Vagina (tissue), 2 donors: ENCODE measurements around the gene AFAP1. TPM values are rescaled to one million over a fixed set of nuclear protein-coding genes. Genes with fewer than 3 reads are reported as not detected.

Experiments
- DNase-seq, 2 donors: peaks; one replicate each; pipeline ENCODE4 v3.0.0-alpha.2; 2017; ENCODE audit errors: extremely low spot score in 2 of 2
- H3K27ac ChIP-seq: fragments of 200-600 bp; sonication (generic); one replicate; pipeline ENCODE4 v1.5.1; 2019
- H3K27me3 ChIP-seq: fragments of 200-600 bp; sonication (generic); one replicate; pipeline ENCODE4 v1.5.1; 2019
- H3K36me3 ChIP-seq, 2 donors: fragments of 200-600 bp; sonication (generic); one replicate each; pipeline ENCODE4 v1.5.1; 2017 to 2019
- H3K4me1 ChIP-seq: fragments of 200-600 bp; sonication (generic); one replicate; pipeline ENCODE4 v1.5.1; 2019
- H3K4me3 ChIP-seq, 2 donors: fragments of 200-600 bp; sonication (generic); 1 replicate in 1 of 2; 2 replicates in 1 of 2; pipeline ENCODE4 v1.5.1; 2016 to 2019
- H3K9me3 ChIP-seq: fragments of 200-600 bp; sonication (generic); one replicate; pipeline ENCODE4 v1.5.1; 2019
- CTCF ChIP-seq, 3 experiments: fragments of 450-650 bp in 2 of 3; fragments of 200-600 bp in 1 of 3; sonication (generic) in 1 of 3; IDR thresholded peaks; one replicate each; pipeline ENCODE4 v1.5.1; 2017 to 2019; ENCODE audit warnings: antibody characterized with exemption in 3 of 3, mild to moderate bottlenecking in 2 of 3, moderate library complexity in 2 of 3
- POLR2A ChIP-seq, 2 donors: fragments of 450-650 bp; IDR thresholded peaks; one replicate each; pipeline ENCODE4 v1.6.1; 2017; ENCODE audit warnings: antibody characterized with exemption in 2 of 2, mild to moderate bottlenecking in 2 of 2, moderate library complexity in 2 of 2
- POLR2AphosphoS5 ChIP-seq, 2 donors: sonication (generic); formaldehyde crosslinking; IDR thresholded peaks; one replicate each; pipeline ENCODE4 v1.9.0; 2017; ENCODE audit warnings: antibody characterized with exemption in 2 of 2, mild to moderate bottlenecking in 2 of 2, low read depth in 1 of 2; ENCODE audit not compliant: insufficient read depth in 1 of 2
- intact Hi-C: fragments of 100-400 bp; cut with DNase I; formaldehyde crosslinking; loops from one replicate; pipeline ENCODE4 v1.15.1; 2023
- total RNA-seq: library from RNA; depleted of rRNA; stranded (reverse); fragments of >200 nt; gene quantifications from one replicate; pipeline ENCODE4 v1.2.3, GENCODE V29; 2016

The AFAP1 gene
- total RNA-seq, 1 donor from 2014 or later, result 20.4 TPM

GRCh38 chr4:7733201-7733600 lies 206.5 kb downstream of the AFAP1 start:
- Histone ChIP-seq H3K36me3 (no peaks in the 10 kb centered on the region), H3K27ac (no peak overlapping the region), H3K9me3 (no peaks in the 10 kb centered on the region), H3K4me3 (no peak overlapping the region), H3K4me1 (no peaks in the 10 kb centered on the region), H3K27me3 (no peaks in the 10 kb centered on the region)
- intact Hi-C loops, result no loop called here
- no peak for DNase-seq
- TF ChIP-seq POLR2AphosphoS5 (IDR thresholded peaks at IDR 0.05; ENCODE audit: insufficient read depth in 1 of 2, low read depth in 1 of 2) (no peak), POLR2A (IDR thresholded peaks at IDR 0.05) (no peak), CTCF (IDR thresholded peaks at IDR 0.05) (no peak)

GRCh38 chr4:7732263-7732662 lies 207.4 kb downstream of the AFAP1 start:
- Histone ChIP-seq H3K4me3 (no peak overlapping the region), H3K4me1 (no peaks in the 10 kb centered on the region), H3K9me3 (no peaks in the 10 kb centered on the region), H3K36me3 (no peaks in the 10 kb centered on the region), H3K27ac (no peak overlapping the region), H3K27me3 (no peaks in the 10 kb centered on the region)
- intact Hi-C loops, result no loop called here
- no peak for DNase-seq
- TF ChIP-seq CTCF (IDR thresholded peaks at IDR 0.05), result no peak
- no peak for TF ChIP-seq POLR2AphosphoS5 (IDR thresholded peaks at IDR 0.05; ENCODE audit: insufficient read depth in 1 of 2, low read depth in 1 of 2)
- TF ChIP-seq POLR2A (IDR thresholded peaks at IDR 0.05), result no peak

DNA sequence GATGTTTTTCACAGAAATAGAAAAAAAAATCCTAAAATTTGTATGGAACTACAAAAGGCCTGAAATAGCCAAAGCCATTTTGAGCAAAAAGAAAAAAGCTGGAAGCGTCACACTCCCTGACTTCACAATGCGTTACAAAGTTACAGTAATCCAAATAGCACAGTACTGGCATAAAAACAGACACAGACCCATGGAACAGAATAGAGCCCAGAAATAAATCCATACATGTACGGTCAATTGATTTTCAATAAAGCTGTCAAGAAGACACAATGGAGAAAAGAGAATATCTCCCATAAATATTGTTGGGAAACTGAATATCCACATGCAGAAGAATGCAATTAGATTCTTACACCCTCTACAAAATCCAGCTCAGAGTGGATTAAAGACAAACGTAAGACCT lies 208.2 kb downstream of the AFAP1 start:
- Histone ChIP-seq H3K36me3 (no peaks in the 10 kb centered on the region), H3K9me3 (no peaks in the 10 kb centered on the region), H3K27ac (no peak overlapping the region), H3K27me3 (no peaks in the 10 kb centered on the region), H3K4me1 (no peaks in the 10 kb centered on the region), H3K4me3 (no peak overlapping the region)
- DNase-seq, result no peak
- intact Hi-C loops, result no loop called here
- TF ChIP-seq POLR2AphosphoS5 (IDR thresholded peaks at IDR 0.05; ENCODE audit: insufficient read depth in 1 of 2, low read depth in 1 of 2) (no peak), CTCF (IDR thresholded peaks at IDR 0.05) (no peak), POLR2A (IDR thresholded peaks at IDR 0.05) (no peak)

- Histone ChIP-seq H3K27ac (no peak overlapping the region), H3K9me3 (no peaks in the 10 kb centered on the region), H3K4me1 (no peaks in the 10 kb centered on the region), H3K4me3 (no peak overlapping the region), H3K27me3 (no peaks in the 10 kb centered on the region), H3K36me3 (no peaks in the 10 kb centered on the region)
- no peak for DNase-seq
- intact Hi-C loops, result no loop called here
- TF ChIP-seq POLR2AphosphoS5 (IDR thresholded peaks at IDR 0.05; ENCODE audit: insufficient read depth in 1 of 2, low read depth in 1 of 2) (no peak), CTCF (IDR thresholded peaks at IDR 0.05) (no peak), POLR2A (IDR thresholded peaks at IDR 0.05) (no peak)
These were observed 211.9 kb downstream of the AFAP1 start for GRCh38 chr4:7727749-7728148.

DNA sequence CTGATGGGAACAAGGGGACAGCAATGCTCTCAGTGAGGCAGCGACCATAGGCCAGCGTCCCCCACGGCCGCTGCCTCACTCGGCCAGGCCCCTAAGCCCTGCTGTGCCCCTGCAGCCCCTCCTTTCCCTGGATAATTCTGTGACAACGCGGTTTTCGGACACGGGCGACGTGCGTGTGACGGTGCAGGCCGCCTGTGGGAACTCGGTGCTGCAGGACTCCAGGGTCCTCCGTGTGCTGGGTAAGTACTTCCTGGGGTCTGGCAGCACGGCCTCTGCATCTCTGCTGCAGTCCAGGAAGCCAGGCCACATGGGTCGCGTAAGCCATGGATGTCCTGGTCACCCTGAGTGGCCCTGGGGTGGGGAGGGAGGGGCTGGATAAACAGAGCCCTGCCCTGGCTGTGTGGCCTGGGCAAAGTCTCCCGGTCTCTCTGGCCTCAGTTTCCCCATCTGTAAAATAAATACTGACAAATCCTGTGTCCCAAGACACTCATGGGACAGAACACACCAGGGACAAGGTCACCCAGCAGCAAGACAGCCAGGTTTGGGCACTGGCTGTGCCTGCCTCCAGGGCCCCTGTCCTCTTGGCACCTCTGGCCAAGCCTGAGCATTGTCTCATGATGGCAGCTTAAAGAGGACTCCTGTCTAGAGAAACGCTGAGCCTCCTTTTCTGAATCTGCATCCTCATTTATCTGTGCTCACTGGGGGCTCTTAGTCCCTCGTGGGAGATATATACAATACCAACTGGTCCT lies 212.8 kb downstream of the AFAP1 start:
- Histone ChIP-seq H3K4me3 (no peak overlapping the region), H3K4me1 (no peaks in the 10 kb centered on the region), H3K27me3 (no peaks in the 10 kb centered on the region), H3K9me3 (no peaks in the 10 kb centered on the region), H3K36me3 (no peaks in the 10 kb centered on the region), H3K27ac (no peak overlapping the region)
- intact Hi-C loops, result no loop called here
- TF ChIP-seq CTCF (IDR thresholded peaks at IDR 0.05) (no peak), POLR2AphosphoS5 (IDR thresholded peaks at IDR 0.05; ENCODE audit: insufficient read depth in 1 of 2, low read depth in 1 of 2) (no peak), POLR2A (IDR thresholded peaks at IDR 0.05) (no peak)
- DNase-seq, result no peak
